Neural cell (in vitro differentiated cells): ENCODE measurements around the gene UGT2B28.

ENCODE experiments used
- CTCF ChIP-seq: fragments of 450-650 bp; IDR thresholded peaks from 2 replicates; pipeline ENCODE4 v1.5.1; 2014; ENCODE audit warnings: antibody characterized with exemption, mild to moderate bottlenecking, moderate library complexity; ENCODE audit not compliant: poor library complexity, severe bottlenecking
- EP300 ChIP-seq: fragments of 450-650 bp; conservative IDR thresholded peaks from 2 replicates; pipeline ENCODE4 v1.6.1; 2014; ENCODE audit warnings: antibody characterized with exemption, mild to moderate bottlenecking, moderate library complexity; ENCODE audit not compliant: poor library complexity, severe bottlenecking
- POLR2AphosphoS5 ChIP-seq: IDR thresholded peaks from 2 replicates; pipeline ENCODE4 v1.6.1; 2012
- REST ChIP-seq: IDR thresholded peaks from 2 replicates; pipeline ENCODE4 v1.6.1; 2012; ENCODE audit warnings: borderline replicate concordance
- SMC3 ChIP-seq: fragments of 450-650 bp; conservative IDR thresholded peaks from 2 replicates; pipeline ENCODE4 v1.6.1; 2014; ENCODE audit warnings: antibody characterized with exemption, mild to moderate bottlenecking, moderate library complexity; ENCODE audit not compliant: poor library complexity

- TF ChIP-seq EP300 (no peak), POLR2AphosphoS5 (no peak), CTCF (no peak), REST (no peak), SMC3 (no peak)
These were observed 50.2 kb downstream of the UGT2B28 start for GRCh38 chr4:69330345-69331047.
